ENCODE measurements around the gene NDRG4. TPM values are rescaled to one million over a fixed set of nuclear protein-coding genes. Genes with fewer than 3 reads are reported as not detected.

The NDRG4 gene
- total RNA-seq, 2 donors from 2014 or later, result 163 to 238 TPM

DNA sequence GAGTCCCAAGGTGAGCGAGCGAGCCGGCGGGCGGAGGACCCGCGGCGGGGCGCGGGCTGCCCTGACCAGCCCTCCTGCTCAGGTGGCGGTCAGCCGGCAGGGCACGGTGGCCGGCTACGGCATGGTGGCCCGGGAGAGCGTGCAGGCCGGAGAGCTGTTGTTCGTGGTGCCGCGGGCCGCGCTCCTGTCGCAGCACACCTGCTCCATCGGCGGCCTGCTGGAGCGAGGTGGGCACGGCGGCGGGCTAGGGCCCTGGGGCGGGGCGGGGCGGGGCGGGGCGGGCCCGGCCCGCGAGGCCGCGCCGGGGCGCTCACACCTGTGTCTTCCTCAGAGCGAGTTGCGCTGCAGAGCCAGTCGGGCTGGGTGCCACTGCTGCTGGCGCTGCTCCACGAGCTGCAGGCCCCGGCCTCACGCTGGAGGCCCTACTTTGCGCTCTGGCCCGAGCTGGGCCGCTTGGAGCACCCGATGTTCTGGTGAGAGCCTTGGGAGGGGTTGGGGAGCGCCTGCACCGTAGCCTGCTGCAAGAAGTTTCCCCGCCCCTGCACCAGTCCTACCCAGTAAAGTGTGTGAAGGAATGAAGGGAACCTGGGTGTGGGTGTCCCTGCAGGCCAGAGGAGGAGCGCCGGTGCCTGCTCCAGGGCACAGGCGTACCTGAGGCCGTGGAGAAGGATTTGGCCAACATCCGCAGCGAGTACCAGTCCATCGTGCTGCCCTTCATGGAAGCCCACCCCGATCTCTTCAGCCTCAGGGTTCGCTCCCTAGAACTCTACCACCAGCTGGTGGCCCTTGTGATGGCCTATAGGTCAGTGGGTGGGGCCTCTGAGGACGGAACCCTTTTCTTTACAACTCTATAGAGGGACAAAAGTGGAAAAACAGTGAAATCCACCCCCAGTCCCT, 16.2 kb downstream of the NDRG4 start:
- Histone ChIP-seq H3K27ac (peak overlapping the region; percentile 73 to 75), H3K36me3 (peaks cover 37% of the 10 kb centered on the region), H3K9me3 (no peaks in the 10 kb centered on the region), H3K4me1 (peaks cover 0 to 18% of the 10 kb centered on the region in 2 donors), H3K4me3 (peak overlapping the region; percentile 73 to 88), H3K27me3 (no peaks in the 10 kb centered on the region)
- DNase-seq (ENCODE audit: low spot score), result no peak
- TF ChIP-seq, protein P1, sequence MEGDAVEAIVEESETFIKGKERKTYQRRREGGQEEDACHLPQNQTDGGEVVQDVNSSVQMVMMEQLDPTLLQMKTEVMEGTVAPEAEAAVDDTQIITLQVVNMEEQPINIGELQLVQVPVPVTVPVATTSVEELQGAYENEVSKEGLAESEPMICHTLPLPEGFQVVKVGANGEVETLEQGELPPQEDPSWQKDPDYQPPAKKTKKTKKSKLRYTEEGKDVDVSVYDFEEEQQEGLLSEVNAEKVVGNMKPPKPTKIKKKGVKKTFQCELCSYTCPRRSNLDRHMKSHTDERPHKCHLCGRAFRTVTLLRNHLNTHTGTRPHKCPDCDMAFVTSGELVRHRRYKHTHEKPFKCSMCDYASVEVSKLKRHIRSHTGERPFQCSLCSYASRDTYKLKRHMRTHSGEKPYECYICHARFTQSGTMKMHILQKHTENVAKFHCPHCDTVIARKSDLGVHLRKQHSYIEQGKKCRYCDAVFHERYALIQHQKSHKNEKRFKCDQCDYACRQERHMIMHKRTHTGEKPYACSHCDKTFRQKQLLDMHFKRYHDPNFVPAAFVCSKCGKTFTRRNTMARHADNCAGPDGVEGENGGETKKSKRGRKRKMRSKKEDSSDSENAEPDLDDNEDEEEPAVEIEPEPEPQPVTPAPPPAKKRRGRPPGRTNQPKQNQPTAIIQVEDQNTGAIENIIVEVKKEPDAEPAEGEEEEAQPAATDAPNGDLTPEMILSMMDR (IDR thresholded peaks at IDR 0.05), result no peak

- TF ChIP-seq, protein P1 (IDR thresholded peaks at IDR 0.05), result no peak
- no peaks in the 10 kb centered on the region for H3K9me3 ChIP-seq
- no peak overlapping the region for H3K4me3 ChIP-seq
- H3K27me3 ChIP-seq, result no peaks in the 10 kb centered on the region
- H3K27ac ChIP-seq, result no peak overlapping the region
- DNase-seq (ENCODE audit: low spot score), result no peak
- H3K4me1 ChIP-seq, result peaks cover 0 to 18% of the 10 kb centered on the region in 2 donors
- peaks cover 44% of the 10 kb centered on the region for H3K36me3 ChIP-seq
Measured at GRCh38 chr16:58516768-58517107, 16.8 kb downstream of the NDRG4 start.

GRCh38 chr16:58518083-58518979, 18.4 kb downstream of the NDRG4 start:
- no peak for DNase-seq (ENCODE audit: low spot score)
- no peak overlapping the region for H3K27ac ChIP-seq
- H3K9me3 ChIP-seq, result no peaks in the 10 kb centered on the region
- H3K4me3 ChIP-seq, result no peak overlapping the region
- peaks cover 59% of the 10 kb centered on the region for H3K36me3 ChIP-seq
- TF ChIP-seq, protein P1 (IDR thresholded peaks at IDR 0.05), result no peak
- no peaks in the 10 kb centered on the region for H3K27me3 ChIP-seq
- H3K4me1 ChIP-seq, result peaks cover 0 to 18% of the 10 kb centered on the region in 2 donors

DNA sequence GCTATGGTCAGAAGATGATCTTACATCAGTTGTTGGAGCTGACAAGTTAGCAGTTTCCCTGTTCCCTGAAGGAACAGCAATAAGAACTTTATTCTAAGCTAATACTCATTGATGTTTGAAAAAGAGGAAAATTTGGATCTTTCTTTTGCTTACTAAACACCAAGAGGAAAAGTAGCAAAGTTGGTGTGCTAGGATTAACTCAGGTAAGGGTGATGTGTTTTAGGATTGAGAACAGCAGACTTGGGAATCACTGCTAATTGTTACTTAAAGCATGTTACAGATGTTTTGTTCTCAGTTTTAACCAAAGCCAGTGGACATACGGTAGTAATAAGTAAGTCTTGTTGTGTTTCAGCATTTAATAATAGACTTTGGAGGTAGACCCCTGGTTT, 19.0 kb downstream of the NDRG4 start:
- Histone ChIP-seq H3K36me3 (peaks cover 65% of the 10 kb centered on the region), H3K4me1 (peaks cover 0 to 18% of the 10 kb centered on the region in 2 donors), H3K27ac (no peak overlapping the region), H3K4me3 (no peak overlapping the region), H3K9me3 (no peaks in the 10 kb centered on the region), H3K27me3 (no peaks in the 10 kb centered on the region)
- DNase-seq (ENCODE audit: low spot score), result no peak
- TF ChIP-seq, protein P1 (IDR thresholded peaks at IDR 0.05), result no peak

DNA sequence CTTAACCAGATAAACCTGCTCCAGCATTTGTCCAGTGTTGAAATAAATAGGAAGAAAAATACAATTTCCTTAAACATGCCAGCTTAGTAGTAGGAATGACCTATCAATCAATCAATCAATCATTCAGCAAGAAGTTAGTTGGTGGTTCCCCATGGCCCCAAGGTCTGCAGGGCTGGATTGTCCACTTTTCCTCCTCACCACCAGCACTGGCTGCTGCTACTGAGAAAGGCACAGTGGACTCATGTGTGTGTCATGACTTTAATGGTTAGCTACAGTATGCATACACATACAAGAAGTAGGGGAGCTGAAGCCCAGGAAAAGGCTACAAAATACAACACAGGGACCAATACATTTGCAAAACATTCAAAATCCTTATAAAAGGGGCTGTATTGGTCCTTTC, 19.8 kb downstream of the NDRG4 start:
- Histone ChIP-seq H3K27ac (no peak overlapping the region), H3K9me3 (no peaks in the 10 kb centered on the region), H3K27me3 (no peaks in the 10 kb centered on the region), H3K4me1 (peaks cover 0 to 12% of the 10 kb centered on the region in 2 donors), H3K4me3 (no peak overlapping the region), H3K36me3 (peaks cover 72% of the 10 kb centered on the region)
- TF ChIP-seq, protein P1 (IDR thresholded peaks at IDR 0.05), result no peak
- no peak for DNase-seq (ENCODE audit: low spot score)

Measured in right atrium auricular region (tissue), 2 donors.